Breast epithelium (tissue), 3 donors: ENCODE results near the gene SRPRB.

Experiments used
- CTCF ChIP-seq, 3 donors: fragments of 450-650 bp; IDR thresholded peaks; one replicate each; pipeline ENCODE4 v1.5.1; 2016 to 2017; ENCODE audit warnings: antibody characterized with exemption in 3 of 3, mild to moderate bottlenecking in 3 of 3, moderate library complexity in 3 of 3
- POLR2A ChIP-seq: fragments of 450-650 bp; IDR thresholded peaks from one replicate; pipeline ENCODE4 v1.6.1; 2016; ENCODE audit warnings: antibody characterized with exemption, mild to moderate bottlenecking, moderate library complexity

DNA sequence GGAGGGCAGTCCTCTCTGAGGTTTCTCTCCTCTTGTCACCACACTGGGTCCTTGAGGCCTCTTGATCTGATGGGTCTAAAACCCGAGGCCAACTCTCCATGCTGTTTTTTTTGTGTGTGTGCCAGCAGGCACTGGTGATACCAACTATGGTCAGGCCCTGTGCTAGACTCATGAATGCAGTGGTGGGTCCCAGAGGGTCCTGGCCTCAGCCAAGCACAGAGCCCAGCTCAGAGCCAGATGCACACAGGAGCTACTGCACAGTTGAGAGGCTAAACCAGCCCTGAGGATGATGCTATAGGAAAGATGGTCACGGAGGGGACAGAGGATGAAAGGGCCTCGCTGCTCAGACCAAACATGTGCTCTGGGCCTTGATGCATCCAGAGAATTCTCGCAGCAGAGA is 56.5 kb downstream of the SRPRB start:
- TF ChIP-seq CTCF (IDR thresholded peaks at IDR 0.05) (no peak), POLR2A (no peak)
